Fibroblast of upper back skin (primary cell): ENCODE data around the gene IQCN.

Experiments used
- DNase-seq: peaks from one replicate; pipeline ENCODE4 v3.0.0-alpha.2; 2013

The IQCN gene

DNA sequence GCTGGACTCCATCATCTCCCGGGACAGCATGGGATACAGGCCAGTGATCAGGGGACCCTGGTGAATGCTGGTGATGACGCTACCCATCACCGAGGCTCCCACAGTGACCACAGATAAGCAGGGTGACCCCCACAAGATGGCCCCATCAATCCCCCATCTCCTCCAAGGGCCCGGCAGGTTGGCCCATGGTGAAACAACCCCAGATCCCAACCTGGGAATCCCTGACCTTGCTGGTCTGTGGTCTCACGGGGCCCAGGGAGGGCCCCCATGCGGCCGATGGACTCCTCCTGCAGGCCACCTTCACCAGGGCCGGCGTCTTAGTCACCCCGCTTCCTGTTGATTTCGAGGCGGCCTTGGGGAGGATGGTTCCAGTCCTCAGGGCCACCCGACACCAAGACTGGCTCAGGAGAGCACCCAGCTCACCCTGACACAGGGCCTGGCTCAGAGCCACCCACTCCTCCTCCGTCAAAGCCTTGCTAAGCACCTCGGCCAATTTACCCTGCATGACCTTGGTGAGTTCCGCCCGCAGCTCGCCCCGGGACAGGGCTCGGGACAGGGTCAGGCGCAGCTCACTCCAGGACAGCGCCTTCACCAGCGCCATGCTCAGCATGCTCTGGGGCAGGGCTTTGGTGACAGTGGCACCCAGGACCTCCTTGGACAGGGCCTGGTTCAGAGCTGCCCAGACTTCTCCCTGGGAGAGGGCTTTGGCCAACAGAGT, 10.0 kb downstream of the IQCN start:
- no peak for DNase-seq

DNA sequence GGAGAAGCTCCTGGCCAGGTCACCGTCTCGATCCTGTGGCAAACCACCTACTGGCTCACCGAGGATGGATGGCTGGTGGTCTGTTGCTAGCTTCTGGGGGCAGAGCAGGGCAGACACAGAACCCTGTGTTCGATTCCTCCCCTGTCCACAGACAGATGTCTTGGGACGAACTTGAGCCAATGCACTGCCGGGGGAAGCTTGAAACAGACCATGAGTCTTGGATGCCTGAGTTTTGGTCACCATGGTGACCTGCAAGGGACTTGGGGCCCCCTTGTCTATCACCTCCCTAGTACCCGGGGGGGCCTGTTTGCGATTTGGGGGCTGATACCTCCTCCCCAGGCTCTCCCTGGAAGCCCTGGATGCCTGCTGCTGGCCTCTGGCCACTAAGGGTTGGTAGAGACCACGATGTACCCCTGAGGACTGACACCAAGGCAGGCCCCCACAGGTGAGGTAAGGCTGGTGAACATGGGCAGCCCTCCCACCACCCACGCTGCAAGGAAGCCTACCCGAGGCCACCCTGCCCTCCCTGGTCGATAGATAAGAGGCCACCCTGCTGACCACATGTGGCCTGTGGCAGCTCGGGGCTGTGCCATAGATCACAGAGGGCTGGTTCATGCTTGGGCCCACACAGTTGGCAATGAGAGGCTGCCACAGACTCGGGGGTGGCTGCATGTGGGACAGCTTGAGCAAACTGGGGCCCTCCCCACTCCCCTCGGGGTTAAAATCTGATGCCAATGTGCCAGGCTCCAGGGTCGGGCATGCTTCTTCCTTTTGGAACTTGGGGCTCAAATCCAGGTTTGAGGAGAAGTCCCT, 10.7 kb downstream of the IQCN start:
- no peak for DNase-seq

DNA sequence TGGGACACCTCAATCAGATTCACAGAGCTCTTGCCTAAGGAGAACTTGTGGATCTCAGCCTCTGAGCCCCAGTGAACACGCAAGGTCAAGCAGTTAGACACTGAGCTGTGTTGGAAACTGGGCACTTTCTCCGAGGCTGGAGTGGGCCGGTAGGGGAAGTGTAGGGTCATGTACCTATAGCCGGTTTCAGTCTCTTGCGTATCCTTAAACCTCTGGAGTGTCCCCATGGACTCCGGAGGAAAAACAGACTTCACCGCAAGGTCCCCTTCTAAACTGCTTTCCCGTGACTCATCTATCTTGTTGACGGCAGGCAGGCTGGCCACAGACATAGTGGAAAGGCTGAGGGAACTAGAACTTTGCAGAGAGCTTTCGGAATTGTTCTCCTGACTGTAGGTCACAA, 11.3 kb downstream of the IQCN start:
- no peak for DNase-seq

DNA sequence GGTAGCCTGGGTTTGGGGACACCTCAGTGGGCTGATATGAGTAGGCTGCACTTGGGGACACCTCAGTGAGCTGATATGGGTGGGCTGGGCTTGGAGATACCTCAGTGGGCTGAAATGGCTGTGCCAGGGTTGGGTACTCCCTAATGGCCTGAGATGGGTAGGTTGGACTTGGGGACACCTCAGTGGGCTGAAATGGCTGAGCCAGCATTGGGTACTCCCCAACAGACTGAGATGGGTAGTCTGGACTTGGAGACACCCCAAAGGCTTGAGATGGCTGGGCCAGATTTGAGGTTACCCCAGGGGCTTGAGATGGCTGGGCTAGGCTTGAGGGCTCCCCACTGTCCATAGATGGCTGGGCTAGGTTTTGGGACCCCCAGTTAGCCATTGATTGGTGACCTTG, 12.1 kb downstream of the IQCN start:
- no peak for DNase-seq

DNA sequence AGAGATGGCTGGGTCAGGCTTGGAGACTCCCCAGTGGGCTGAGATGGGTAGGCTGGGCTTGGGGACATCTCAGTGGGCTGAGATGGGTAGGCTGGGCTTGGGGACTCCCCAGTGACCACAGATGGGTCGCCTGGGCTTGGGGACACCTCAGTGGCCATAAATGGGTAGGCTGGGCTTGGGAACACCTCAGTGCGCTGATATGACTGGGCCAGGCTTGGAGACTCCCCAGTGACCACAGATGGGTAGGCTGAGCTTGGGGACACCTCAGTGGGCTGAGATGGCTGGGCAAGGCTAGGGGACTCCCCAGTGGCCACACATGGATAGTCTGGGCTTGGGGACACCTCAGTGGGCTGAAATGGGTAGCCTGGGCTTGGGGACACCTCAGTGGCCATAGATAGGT, 12.8 kb downstream of the IQCN start:
- DNase-seq, result no peak

DNA sequence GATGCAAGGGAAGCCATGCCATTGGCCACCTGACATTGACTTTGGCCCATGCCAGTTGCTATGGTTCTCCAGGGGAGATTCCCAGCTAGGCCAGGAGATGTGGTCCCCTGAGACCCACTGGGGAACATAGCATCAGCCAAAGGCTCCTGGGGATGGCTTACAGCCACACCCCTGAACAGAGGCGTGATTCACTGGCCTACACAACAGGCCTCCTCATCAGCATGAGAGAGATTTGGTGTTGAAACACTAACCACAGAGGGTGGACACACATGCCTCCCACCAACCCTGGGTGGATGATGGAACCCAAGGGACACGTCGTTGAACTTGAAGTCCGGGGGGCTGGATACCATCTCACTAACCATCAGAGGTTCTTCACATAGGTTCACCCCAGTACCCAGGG, 14.4 kb downstream of the IQCN start:
- DNase-seq, result no peak

DNA sequence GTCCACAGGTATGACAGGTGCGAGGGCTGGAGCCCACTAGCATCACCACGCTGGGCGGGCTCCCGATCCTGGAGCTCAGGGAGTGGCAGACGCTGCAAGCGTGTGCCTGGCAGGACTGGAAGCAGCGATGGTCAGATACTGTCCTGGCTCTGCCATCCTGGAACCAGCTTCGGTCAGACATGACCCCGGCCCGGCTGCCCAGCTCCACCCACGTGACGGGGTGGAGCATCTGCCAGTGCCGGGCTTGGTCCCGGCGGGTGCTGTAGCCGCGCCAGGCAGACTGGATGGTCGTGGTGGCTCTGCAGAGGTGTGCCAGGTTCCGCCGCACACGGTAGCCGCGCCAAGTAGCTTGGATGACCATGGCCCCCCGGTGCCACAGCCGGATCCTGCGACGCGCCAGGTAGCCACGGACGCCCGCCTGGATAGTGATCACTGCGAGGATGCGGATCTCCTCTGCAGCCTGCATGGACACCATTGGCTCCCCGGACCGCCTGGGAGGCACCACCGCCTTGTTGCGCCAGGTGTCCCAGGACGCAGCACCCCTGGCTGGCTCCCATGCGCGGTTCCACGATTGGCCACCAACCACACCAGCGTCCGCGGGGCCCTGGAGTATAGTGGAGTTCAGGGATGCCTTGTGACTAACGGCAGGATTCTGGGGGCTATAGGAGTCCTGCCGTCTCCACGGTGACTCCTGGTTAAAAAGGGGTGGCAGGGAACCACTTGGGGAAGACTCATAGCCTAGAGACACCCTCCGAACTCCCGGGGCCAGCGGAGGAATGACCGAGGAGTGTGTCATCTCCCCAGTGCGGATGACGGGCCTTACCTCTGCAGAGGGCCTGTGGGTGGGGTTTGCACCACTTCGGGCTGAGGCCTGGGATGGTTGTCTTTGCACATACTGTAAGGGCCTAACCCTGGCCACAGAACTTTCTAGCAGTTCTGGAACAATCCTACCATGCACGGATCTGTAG, 16.5 kb downstream of the IQCN start:
- DNase-seq, result no peak

DNA sequence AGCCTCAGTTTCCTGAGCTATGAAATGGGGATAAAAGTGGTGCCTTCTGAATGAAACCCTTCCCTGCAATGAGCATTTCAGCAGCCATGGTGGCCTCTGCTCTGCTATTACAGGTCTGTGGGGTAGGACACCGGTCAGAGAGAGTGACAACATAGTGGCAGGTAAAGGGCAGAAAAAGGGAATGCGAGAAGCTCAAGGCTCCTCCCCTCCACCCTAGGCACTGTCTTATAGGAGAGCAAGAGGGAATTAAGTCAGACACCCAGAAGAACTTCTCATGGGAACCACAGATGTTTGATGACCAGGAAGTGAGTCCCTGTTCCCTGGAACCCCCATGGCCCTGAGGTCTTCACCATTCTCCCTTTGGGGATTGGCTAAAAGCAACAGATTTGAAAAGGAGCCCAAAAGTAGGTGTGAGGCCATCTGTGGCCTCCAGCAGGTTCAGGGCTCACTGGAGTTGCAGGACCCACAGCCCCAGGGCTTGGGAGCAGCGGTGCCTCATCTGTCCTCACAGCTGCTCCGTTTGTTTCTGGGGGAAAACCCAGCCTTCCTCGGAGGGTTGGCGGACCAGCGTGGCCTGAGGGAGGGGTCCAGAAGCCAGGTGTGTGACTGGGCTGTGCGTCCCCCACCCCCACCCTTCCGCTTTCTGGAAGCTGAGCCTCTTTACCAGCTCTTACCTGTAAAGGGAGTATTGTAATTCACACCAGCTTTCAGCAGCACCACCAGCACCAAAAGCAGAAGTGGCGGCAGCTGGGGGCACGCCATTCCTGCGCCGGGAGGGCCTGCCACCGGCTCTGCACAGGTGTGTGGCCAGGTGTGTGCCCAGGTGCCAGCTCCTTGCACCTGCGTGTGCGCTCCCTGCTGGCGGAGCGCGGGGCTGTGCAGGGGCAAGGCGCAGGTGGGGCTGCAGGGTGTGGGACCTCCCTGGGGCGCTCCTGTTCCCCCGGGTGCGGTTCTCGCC, 19.4 kb downstream of the IQCN start:
- no peak for DNase-seq

DNA sequence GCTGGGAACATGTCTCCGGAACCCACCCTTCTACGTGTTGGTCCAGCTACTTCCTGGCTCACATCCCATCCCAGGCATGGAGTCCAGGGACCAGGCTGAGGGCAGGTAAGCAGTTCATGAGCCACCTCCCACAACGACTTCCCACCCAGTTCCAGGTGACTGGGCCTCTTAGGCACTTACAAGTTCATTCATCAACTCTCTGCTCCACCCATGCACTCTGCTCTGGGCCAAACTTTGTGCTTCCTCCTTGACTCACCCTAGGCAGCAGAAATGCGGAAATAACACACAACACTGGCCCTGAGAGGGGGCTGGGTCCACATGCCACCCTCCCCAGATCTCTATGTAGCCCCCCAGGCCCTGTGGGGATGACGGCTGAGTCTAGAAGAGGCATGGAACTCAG, 20.5 kb downstream of the IQCN start:
- DNase-seq, result no peak

DNA sequence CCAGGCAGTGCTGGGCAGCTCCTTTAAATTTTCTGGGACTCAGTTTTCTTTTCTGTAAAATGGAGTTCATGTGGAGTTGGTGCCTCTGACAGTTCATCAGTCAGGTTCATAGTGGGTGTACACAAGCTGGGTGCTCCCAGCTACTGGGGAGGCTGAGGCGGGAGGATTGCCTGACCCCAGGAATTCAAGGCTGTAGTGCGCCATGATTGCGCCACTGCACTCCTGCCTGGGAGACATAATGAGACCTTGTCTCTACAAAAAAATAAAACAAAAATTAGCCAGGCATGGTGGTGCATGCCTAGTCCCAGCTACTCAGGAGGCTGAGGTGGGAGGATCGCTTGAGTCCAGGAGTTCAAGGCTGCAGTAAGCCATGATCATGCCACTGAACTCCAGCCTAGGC, 21.1 kb downstream of the IQCN start:
- DNase-seq, result no peak

DNA sequence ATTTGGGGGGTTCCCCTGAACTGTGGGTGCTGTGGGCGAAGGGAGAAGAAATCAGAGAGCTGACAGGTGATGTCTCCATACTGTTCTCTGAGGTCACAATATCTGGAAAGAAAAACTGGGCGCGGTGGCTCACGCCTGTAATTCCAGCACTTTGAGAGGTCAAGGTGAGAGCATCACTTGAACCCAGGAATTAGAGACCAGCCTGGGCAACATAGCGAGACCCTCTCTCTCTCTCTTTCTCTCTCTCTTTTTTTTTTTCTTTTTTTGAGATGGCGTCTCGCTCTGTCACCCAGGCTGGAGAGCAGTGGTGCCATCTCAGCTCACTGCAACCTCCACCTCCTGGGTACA, 21.9 kb downstream of the IQCN start:
- no peak for DNase-seq

DNA sequence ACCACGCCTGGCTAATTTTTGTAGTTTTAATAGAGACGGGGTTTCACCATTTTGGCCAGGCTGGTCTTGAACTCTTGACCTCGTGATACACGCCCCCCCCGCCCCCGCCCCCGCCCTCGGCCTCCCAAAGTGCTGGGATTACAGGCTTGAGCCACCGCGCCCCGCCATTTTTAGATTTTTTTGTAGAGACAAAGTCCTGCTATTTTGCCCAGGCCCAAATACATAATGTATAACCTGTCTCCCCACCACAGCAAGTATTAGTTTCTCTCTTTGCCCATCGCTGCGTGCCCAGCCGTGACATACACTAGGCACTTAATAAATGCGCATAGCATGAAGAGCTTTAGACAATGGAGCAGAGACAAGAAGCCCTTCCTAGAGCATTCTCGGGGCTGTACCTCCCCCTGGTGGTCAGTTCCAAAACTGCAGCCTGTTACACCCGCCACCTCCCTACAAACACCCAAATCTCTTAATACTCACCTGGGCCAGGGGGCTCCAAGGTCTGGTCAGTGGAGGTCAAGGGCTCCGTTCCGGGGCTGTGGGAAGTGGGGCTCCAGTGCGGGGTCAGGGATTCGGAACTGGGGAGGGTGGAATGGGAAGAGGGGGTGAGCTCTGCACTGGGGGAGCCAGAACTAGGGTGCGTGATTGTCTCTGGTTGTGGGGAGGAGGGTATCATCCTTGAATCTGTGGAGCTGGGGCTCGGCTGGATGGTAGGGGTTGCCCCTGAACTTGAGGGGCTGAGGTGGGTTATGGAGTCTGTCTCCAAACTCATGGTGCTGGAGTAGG, 22.5 kb downstream of the IQCN start:
- peak; percentile 55 for DNase-seq

DNA sequence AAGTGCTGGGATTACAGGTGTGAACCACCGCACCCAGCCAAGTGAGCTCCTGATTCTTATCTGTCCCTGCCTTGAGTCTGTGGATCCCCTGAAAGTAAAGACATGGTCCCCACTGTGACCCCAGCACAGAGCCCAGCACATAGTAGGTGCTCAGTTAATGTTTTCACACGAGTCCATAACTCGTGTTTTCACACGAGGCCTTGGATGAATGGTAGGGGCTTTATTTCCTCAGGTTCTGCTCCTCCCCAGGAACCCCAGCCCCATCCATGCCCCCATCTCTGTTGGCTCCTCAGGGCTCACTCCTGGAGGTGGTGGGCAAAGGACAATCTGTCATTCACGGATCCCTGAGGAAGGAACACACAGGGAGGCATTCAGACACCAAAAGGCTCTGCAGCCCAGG, 24.4 kb downstream of the IQCN start:
- no peak for DNase-seq

DNA sequence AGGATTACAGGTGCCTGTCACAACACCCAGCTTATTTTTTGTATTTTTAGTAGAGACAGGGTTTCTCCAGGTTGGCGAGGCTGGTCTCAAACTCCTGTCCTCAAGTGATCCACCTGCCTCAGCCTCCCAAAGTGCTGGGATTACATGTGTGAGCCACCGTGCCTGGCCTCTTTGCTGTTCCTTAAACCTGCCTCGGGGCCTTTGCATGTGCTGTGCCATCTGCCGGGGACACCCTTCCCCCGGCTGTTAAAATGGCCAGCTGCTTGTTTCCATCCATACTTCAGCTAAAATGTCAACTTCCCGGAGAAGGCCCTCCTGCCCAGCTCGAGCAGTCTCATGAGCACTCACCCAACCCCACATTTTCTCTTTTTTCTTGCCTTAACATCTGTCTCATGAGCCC, 29.0 kb downstream of the IQCN start:
- no peak for DNase-seq

DNA sequence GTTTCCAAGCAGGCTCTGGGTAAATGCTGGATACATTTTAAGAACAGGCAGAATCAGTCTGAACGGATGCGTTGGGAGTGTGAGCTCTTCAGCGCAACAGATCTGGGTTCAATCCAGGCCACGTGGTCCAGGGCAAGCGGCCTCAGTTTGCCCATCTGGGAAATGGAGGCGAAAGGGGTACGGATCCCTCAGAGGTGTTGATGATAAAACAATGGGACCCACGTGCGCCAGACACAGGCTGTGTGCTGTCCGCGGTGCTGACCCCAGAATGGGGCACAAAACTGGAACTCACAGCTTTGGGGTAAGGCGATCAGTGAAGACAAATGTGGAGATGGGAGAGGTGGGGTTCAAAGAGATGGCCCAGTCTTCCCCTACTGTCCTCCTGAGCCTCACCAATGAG, 34.9 kb downstream of the IQCN start:
- no peak for DNase-seq

DNA sequence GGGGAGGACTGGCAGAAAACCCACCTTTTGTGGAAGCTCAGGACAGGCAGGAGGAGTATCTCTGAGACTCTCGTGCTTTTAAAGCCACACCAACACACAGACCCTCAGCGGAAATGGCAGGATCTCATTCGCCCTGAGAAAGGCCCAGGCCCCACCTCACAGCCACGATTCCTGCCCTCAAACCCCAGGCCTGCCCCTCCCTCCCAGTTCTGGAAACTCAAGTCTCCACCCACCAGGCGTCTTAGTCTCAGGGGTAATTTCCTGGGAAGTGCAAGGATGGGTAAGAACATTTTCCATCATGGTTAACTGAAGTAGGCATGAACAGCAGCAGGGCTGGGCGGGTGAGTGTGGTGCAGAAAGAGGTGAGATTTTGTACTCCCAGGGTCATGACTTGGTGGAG, 40.1 kb downstream of the IQCN start:
- DNase-seq, result no peak

DNA sequence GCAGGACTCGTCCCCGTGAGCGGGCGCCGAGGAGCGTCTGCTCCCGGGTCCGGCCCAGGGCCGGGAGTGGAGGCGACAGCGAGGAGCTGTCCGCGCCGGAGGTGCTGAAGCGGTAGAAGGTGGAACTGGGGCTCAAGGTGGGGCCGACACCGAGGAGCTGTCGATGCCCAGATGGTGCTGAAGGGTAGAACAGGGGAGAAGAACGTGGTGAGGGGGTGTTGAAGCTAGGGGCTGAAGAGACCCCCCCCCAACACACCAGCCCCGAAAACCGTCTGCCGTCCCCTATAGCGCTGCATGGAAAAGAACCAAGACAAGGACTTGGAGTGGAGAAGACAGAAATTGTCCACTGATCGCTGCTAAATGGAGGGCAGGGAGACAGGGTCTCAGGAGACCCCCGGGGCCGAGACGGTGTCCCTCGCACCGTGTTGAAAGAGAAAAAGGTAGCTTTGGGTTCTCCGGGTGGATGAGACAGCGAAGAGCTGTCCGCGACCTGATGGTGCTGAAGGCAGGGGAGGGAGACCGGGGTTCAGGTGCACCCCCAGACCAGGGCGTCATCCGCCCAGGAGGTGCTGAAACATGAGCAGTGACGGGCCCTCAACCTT, 40.9 kb downstream of the IQCN start:
- peak; percentile 22 for DNase-seq

DNA sequence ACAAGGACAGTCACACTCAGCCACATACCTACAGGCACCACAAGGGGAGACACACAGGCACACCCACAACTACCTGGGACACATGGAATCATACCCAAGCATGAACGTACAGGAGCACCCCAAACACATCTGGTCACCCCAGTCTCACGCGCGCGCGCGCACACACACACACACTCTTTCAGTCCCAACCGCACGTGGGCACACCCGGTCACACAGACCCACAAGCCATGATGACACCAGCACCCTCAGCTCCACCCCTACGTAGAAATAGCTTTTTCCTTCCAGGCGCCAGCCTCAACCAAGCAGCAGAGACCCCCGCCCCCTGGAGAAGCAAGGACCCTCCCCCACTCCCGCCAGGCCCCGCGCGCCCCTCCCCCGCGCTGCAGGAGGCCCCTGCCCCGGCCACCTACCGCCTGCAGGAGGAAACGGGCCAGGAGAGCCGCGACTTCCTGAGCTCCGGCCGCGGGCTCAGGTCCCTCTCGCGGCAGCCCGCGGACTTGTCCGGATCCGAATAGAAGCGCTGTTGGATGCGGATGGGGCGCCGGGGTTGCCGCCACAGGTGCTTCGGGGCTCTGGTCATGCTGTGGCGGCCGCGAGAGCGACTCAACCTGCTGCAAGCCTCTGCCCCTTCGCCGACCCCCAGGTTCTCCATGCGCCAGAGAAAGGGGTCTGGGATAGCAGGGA, 41.6 kb downstream of the IQCN start:
- no peak for DNase-seq

DNA sequence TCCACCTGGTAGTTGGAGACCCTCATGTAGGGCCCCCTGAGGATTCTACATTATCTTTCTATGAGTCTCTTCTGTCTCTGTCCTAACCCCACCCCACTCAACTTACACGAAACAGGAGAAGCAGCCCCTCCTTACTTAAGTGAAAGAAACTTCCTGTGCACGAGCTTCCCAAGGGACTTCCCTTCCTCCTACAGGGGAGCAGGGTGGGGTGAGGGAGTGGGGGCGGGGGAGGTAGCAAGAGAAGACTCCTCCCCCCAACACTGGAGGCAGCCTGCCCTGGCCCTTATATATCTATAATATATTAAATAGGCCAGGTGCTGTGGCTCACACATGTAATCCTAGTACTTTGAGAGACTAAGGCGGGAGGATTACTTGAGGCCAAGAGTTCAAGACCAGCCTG, 42.5 kb downstream of the IQCN start:
- no peak for DNase-seq

DNA sequence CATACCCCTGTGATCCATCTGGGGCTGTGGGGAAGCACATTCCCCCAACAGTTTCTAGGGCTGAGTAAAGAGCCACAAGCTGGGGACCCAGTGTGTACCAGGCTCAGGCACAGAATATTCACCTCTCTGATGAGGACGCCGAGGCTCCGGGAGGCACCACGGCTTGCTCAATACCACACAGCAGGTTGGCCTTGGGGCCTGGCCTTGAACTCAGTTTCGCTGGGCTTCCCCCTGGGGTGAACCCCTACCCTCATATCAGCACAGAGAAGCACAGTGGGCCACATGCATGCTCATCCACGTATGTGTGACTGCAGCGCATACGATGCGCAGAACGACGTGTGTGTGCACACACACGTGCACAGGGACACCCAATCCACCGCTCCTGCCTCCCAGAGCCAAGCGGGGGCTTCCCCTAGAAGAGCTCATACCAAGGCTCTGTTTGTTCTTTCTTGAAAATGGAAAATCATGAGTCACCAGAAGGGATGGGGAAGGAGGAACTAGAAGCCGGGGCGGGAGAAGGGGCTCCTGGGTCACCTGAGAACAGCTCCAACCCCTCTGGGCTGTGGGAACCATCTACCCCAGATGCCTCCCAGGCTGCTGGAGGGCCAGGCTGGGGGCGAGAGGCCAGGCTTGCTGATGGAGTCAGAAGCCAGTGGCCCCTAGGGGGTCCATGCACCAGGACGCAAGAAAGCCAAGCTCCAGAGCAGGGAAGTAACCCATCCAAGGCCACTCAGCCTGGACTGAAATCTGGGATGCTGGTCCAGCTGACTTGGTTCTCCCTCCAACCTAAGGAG, 43.1 kb downstream of the IQCN start:
- DNase-seq, result no peak
